Measurements from ENCODE around the gene ODR4. TPM values are rescaled to one million over a fixed set of nuclear protein-coding genes. Genes with fewer than 3 reads are reported as not detected.

ODR4 gene
- 9.3 TPM for total RNA-seq

DNA sequence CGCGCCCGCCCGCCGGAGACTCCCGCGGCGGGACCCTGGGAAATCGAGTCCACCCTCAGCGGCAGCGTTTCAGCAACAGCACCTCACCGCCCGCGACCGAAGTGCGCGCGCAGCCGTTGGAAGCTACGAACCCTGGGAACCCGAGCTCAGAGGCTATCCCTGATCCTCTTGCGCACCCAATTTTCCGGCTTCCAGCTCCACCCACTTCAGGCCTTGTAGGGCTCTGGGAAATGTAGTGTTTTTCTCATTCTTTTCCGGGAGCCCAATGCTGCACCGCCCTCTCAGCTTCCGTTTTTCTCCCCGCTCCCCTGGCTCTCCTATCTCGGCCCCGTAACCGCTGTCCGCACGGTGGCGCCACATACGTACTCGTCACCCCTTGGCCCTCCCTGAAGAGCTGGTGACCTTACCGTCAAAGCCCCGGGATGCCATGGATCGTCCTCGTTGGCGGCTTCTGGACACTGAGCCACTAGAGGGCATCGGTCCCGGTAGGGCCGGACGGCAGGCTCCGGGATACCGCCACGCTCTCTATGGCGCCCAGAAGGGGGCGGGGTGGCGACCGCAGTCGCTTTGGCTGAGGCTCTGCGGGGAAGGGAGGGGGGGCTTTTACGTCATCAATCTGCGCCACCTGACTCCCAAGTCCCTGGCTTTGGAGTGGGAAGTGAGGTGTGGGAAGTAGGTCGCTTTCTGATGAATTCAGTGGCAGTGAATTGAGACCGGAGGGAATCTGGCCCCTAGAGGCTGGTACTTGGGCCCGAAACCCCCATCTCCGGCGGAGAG, at the start of gene ODR4, which contains the start of gene TPR:
Gene ODR4 (plus strand): TSS at position 687 of the 777 bp plus-strand sequence. CDS start 3,948 bp downstream, outside the sequence.
Gene TPR (minus strand): TSS at position 102 of the 777 bp plus-strand sequence. CDS start 225 bp downstream, outside the sequence.
- no peaks in the 10 kb centered on the region for H3K27me3 ChIP-seq
- peaks cover 43% of the 10 kb centered on the region for H3K4me1 ChIP-seq
- DNase-seq (ENCODE audit: extremely low spot score in 2 of 2), result peak; percentile 97 to 99
- H3K27ac ChIP-seq, result peak within 1 kb of the TSS; percentile 98
- TF ChIP-seq, protein P1, sequence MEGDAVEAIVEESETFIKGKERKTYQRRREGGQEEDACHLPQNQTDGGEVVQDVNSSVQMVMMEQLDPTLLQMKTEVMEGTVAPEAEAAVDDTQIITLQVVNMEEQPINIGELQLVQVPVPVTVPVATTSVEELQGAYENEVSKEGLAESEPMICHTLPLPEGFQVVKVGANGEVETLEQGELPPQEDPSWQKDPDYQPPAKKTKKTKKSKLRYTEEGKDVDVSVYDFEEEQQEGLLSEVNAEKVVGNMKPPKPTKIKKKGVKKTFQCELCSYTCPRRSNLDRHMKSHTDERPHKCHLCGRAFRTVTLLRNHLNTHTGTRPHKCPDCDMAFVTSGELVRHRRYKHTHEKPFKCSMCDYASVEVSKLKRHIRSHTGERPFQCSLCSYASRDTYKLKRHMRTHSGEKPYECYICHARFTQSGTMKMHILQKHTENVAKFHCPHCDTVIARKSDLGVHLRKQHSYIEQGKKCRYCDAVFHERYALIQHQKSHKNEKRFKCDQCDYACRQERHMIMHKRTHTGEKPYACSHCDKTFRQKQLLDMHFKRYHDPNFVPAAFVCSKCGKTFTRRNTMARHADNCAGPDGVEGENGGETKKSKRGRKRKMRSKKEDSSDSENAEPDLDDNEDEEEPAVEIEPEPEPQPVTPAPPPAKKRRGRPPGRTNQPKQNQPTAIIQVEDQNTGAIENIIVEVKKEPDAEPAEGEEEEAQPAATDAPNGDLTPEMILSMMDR (IDR thresholded peaks at IDR 0.05), result peak; percentile 91 to 98 (median 93)
- TF ChIP-seq POLR2A (IDR thresholded peaks at IDR 0.05) (peak in 1 of 2 donors; percentile 76), POLR2AphosphoS5 (IDR thresholded peaks at IDR 0.05; ENCODE audit: insufficient read depth in 1 of 2, low read depth in 1 of 2) (peak; percentile 87 to 91)
- peak within 1 kb of the TSS; percentile 54 to 94 for H3K4me3 ChIP-seq
- intact Hi-C loops (cut with DNase I), result no loop called here
- no peaks in the 10 kb centered on the region for H3K9me3 ChIP-seq
- H3K36me3 ChIP-seq, result peaks cover 0 to 20% of the 10 kb centered on the region in 2 donors

DNA sequence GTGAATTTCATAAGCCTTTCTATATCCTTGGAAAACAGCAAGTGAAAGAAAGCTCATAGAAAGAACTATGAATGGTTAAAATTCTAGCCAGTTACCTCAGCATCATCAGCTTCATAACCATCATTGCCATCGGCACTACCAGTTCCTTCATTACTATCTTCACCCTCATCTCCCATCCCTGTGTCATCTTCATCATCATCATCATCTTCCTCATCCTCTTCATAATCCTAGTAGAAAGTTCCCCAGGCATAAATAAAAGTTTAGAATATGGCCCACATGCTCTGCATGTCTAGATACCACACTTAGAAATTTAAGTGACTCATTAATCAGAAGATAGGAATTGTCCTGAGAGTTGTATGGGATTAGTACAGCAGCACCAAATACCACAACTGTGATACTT, 49.6 kb upstream of the ODR4 start:
- no peaks in the 10 kb centered on the region for H3K4me1 ChIP-seq
- no peak overlapping the region for H3K4me3 ChIP-seq
- no peaks in the 10 kb centered on the region for H3K9me3 ChIP-seq
- DNase-seq (ENCODE audit: extremely low spot score in 2 of 2), result no peak
- H3K27me3 ChIP-seq, result no peaks in the 10 kb centered on the region
- TF ChIP-seq POLR2AphosphoS5 (IDR thresholded peaks at IDR 0.05; ENCODE audit: insufficient read depth in 1 of 2, low read depth in 1 of 2), result no peak
- TF ChIP-seq, protein P1 (IDR thresholded peaks at IDR 0.05), result no peak
- no peak for TF ChIP-seq POLR2A (IDR thresholded peaks at IDR 0.05)
- no peak overlapping the region for H3K27ac ChIP-seq
- intact Hi-C loops (cut with DNase I), result no loop called here
- peaks cover 6 to 86% of the 10 kb centered on the region in 2 donors for H3K36me3 ChIP-seq

DNA sequence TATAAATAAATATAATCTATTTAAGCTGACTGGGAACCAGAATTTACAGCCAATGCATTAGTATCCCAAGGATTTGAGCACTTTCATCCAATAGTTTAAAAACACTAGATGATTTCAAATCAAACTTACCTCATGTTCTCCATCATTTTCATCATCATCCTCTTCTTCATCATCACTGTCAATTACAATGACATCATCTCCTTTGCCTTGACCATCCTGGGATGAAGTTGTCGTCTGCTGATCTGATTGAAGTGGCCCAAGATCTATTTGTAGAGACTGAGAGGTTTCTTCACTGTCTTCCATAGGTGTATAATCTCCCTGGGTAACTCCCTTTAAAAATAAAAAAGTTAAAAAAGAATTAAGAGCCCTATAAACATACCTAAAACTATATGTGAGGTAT, 48.3 kb upstream of the ODR4 start:
- intact Hi-C loops (cut with DNase I), result no loop called here
- H3K36me3 ChIP-seq, result peaks cover 6 to 86% of the 10 kb centered on the region in 2 donors

GRCh38 chr1:186330758-186331157, 44.9 kb upstream of the ODR4 start:
- Histone ChIP-seq H3K36me3 (peaks cover 6 to 91% of the 10 kb centered on the region in 2 donors), H3K9me3 (no peaks in the 10 kb centered on the region), H3K27me3 (no peaks in the 10 kb centered on the region), H3K4me3 (no peak overlapping the region), H3K4me1 (no peaks in the 10 kb centered on the region), H3K27ac (no peak overlapping the region)
- no peak for TF ChIP-seq POLR2A (IDR thresholded peaks at IDR 0.05)
- TF ChIP-seq, protein P1 (IDR thresholded peaks at IDR 0.05), result no peak
- no peak for TF ChIP-seq POLR2AphosphoS5 (IDR thresholded peaks at IDR 0.05; ENCODE audit: insufficient read depth in 1 of 2, low read depth in 1 of 2)
- intact Hi-C loops (cut with DNase I), result no loop called here
- no peak for DNase-seq (ENCODE audit: extremely low spot score in 2 of 2)

More for the DNA sequence above, 48.3 kb upstream of the ODR4 start:
- no peak overlapping the region for H3K27ac ChIP-seq
- no peak for DNase-seq (ENCODE audit: extremely low spot score in 2 of 2)
- no peaks in the 10 kb centered on the region for H3K9me3 ChIP-seq
- no peaks in the 10 kb centered on the region for H3K27me3 ChIP-seq
- no peak for TF ChIP-seq POLR2A (IDR thresholded peaks at IDR 0.05)
- H3K4me3 ChIP-seq, result no peak overlapping the region
- no peaks in the 10 kb centered on the region for H3K4me1 ChIP-seq

- Histone ChIP-seq H3K4me1 (no peaks in the 10 kb centered on the region), H3K4me3 (no peak overlapping the region), H3K27me3 (no peaks in the 10 kb centered on the region), H3K36me3 (peaks cover 5 to 96% of the 10 kb centered on the region in 2 donors), H3K9me3 (no peaks in the 10 kb centered on the region), H3K27ac (no peak overlapping the region)
- TF ChIP-seq POLR2AphosphoS5 (IDR thresholded peaks at IDR 0.05; ENCODE audit: insufficient read depth in 1 of 2, low read depth in 1 of 2), result no peak
- TF ChIP-seq, protein P1 (IDR thresholded peaks at IDR 0.05), result no peak
- intact Hi-C loops (cut with DNase I), result no loop called here
- DNase-seq (ENCODE audit: extremely low spot score in 2 of 2), result no peak
These were observed 38.1 kb upstream of the ODR4 start for GRCh38 chr1:186337554-186337953.

Data from vagina (tissue), 2 donors.